SK-N-SH (cell line): ENCODE results near the gene TTC21A. TPM values are rescaled to one million over a fixed set of nuclear protein-coding genes. Genes with fewer than 3 reads are reported as not detected.

Source experiments
- CTCF ChIA-PET: fragments of 300-600, 350-600 bp; formaldehyde crosslinking; extraction: SDS; loops from one replicate; lab custom pipeline; 2021; lab: Yijun Ruan, JAX
- POLR2A ChIA-PET: fragments of 350-600 bp; sonication (Branson Sonifier 250); formaldehyde crosslinking; extraction: SDS; loops from one replicate; lab custom pipeline; 2020; ENCODE audit warnings: antibody characterized with exemption, inconsistent platforms; lab: Yijun Ruan, JAX
- DNase-seq: peaks from one replicate; pipeline ENCODE4 v3.0.0; 2012
- H2AFZ ChIP-seq: fragments of 200-600 bp; sonication (generic); 2 replicates; pipeline ENCODE4 v1.8.1; 2016; ENCODE audit warnings: antibody characterized with exemption, mild to moderate bottlenecking, low read depth
- H3F3A ChIP-seq: fragments of 200-600 bp; sonication (generic); replicated peaks from 2 replicates; pipeline ENCODE3; 2016; ENCODE audit warnings: antibody characterized with exemption, mild to moderate bottlenecking; ENCODE audit not compliant: insufficient read depth
- H3K27ac ChIP-seq, 2 experiments: fragments of 200-500 bp in 1 of 2; fragments of 200-600 bp in 1 of 2; sonication (Bioruptor generic) in 1 of 2; sonication (generic), shearing (Covaris generic) in 1 of 2; 2 replicates each; pipeline versions ENCODE4 v1.5.1 to v1.6.1; 2014 to 2016; ENCODE audit warnings: low read depth in 2 of 2, inconsistent platforms in 1 of 2, low read length in 1 of 2, mild to moderate bottlenecking in 1 of 2, mixed read lengths in 1 of 2
- H3K27me3 ChIP-seq: fragments of 200-600 bp; sonication (generic), shearing (Covaris generic); 2 replicates; pipeline ENCODE4 v1.6.1; 2016; ENCODE audit warnings: mixed run types; ENCODE audit not compliant: insufficient read depth
- H3K36me3 ChIP-seq, 2 experiments: fragments of 200-500 bp in 1 of 2; fragments of 200-600 bp in 1 of 2; sonication (Bioruptor generic) in 1 of 2; sonication (generic) in 1 of 2; replicated peaks in 1 of 2; 2 replicates each; pipeline versions ENCODE3 to v1.5.1; 2014 to 2016; ENCODE audit warnings: low read length in 1 of 2, mild to moderate bottlenecking in 1 of 2; ENCODE audit not compliant: insufficient read depth in 2 of 2, control insufficient read depth in 1 of 2
- H3K4me1 ChIP-seq, 2 experiments: fragments of 200-500 bp in 1 of 2; fragments of 200-600 bp in 1 of 2; sonication (Bioruptor generic) in 1 of 2; sonication (generic), shearing (Covaris generic) in 1 of 2; 2 replicates each; pipeline versions ENCODE4 v1.5.1 to v1.6.1; 2014 to 2016; ENCODE audit warnings: low read depth in 1 of 2, low read length in 1 of 2, mixed run types in 1 of 2; ENCODE audit not compliant: insufficient read depth in 2 of 2, control insufficient read depth in 1 of 2
- H3K4me2 ChIP-seq: fragments of 200-600 bp; sonication (generic), shearing (Covaris generic); 2 replicates; pipeline ENCODE4 v1.6.1; 2017; ENCODE audit warnings: mixed run types
- H3K4me3 ChIP-seq, 2 experiments: fragments of 200-500 bp in 1 of 2; fragments of 200-600 bp in 1 of 2; sonication (Bioruptor generic) in 1 of 2; sonication (generic), shearing (Covaris generic) in 1 of 2; 2 replicates each; pipeline versions ENCODE4 v1.5.1 to v1.8.1; 2014 to 2016; ENCODE audit warnings: low read depth in 2 of 2, inconsistent platforms in 1 of 2, low read length in 1 of 2, mild to moderate bottlenecking in 1 of 2, mixed read lengths in 1 of 2, moderate library complexity in 1 of 2
- H3K79me2 ChIP-seq: fragments of 200-600 bp; sonication (generic); 2 replicates; pipeline ENCODE4 v1.8.1; 2017; ENCODE audit warnings: mild to moderate bottlenecking; ENCODE audit not compliant: insufficient read depth
- H3K9ac ChIP-seq: fragments of 200-600 bp; sonication (generic); 2 replicates; pipeline ENCODE4 v1.6.1; 2017; ENCODE audit warnings: mixed run types
- H3K9me2 ChIP-seq: fragments of 200-600 bp; sonication (generic); 2 replicates; pipeline ENCODE4 v1.6.1; 2017; ENCODE audit warnings: mixed run types
- H3K9me3 ChIP-seq: fragments of 200-600 bp; sonication (generic); 2 replicates; pipeline ENCODE4 v1.6.1; 2017; ENCODE audit warnings: mixed run types, mild to moderate bottlenecking, moderate library complexity
- H4K20me1 ChIP-seq: fragments of 200-600 bp; sonication (generic); 2 replicates; pipeline ENCODE4 v1.6.1; 2017; ENCODE audit warnings: mild to moderate bottlenecking, mixed run types; ENCODE audit not compliant: insufficient read depth
- CHD2 ChIP-seq: fragments of 150-350 bp; IDR thresholded peaks from 2 replicates; pipeline ENCODE4 v1.6.1; 2018; ENCODE audit warnings: low read length; ENCODE audit not compliant: partially characterized antibody
- CTCF ChIP-seq: fragments of 200-600 bp; sonication (generic); IDR thresholded peaks from 2 replicates; pipeline ENCODE4 v1.6.1; 2017; ENCODE audit warnings: antibody characterized with exemption, mild to moderate bottlenecking, moderate library complexity
- EZH2phosphoT487 ChIP-seq: fragments of 200-600 bp; sonication (generic); IDR thresholded peaks from 2 replicates; pipeline ENCODE4 v1.6.1; 2017; ENCODE audit warnings: low read depth, mixed run types, mild to moderate bottlenecking, antibody characterized with exemption, moderate library complexity, borderline replicate concordance
- FOSL2 ChIP-seq: IDR thresholded peaks from 2 replicates; pipeline ENCODE4 v1.4.0; 2012; ENCODE audit warnings: low read depth, mild to moderate bottlenecking, moderate library complexity, borderline replicate concordance
- GABPA ChIP-seq: IDR thresholded peaks from 2 replicates; pipeline ENCODE4 v1.4.0; 2012; ENCODE audit warnings: low read depth, mild to moderate bottlenecking
- GATA2 ChIP-seq: sonication (generic); formaldehyde crosslinking; IDR thresholded peaks from 2 replicates; pipeline ENCODE4 v1.5.0; 2020; ENCODE audit warnings: mild to moderate bottlenecking, missing genetic modification reagents
- MAX ChIP-seq: IDR thresholded peaks from 2 replicates; pipeline ENCODE4 v1.4.0; 2012; ENCODE audit warnings: low read depth
- MXI1 ChIP-seq: IDR thresholded peaks from 2 replicates; pipeline ENCODE4 v1.6.1; 2012; ENCODE audit warnings: mild to moderate bottlenecking, low read depth, low read length, improper control_type of control experiment
- RFX5 ChIP-seq: IDR thresholded peaks from 2 replicates; pipeline ENCODE4 v1.6.1; 2012; ENCODE audit warnings: mild to moderate bottlenecking, improper control_type of control experiment, low read length
- RXRA ChIP-seq: IDR thresholded peaks from 2 replicates; pipeline ENCODE4 v1.4.0; 2012; ENCODE audit warnings: low read depth, mild to moderate bottlenecking, borderline replicate concordance
- SMC3 ChIP-seq: IDR thresholded peaks from 2 replicates; pipeline ENCODE4 v1.6.1; 2012; ENCODE audit warnings: low read depth, low read length, improper control_type of control experiment
- TAF1 ChIP-seq: IDR thresholded peaks from 2 replicates; pipeline ENCODE4 v1.6.1; 2012; ENCODE audit warnings: low read depth, mild to moderate bottlenecking, low read length, moderate library complexity, borderline replicate concordance
- TCF12 ChIP-seq: IDR thresholded peaks from 2 replicates; pipeline ENCODE4 v1.4.0; 2012
- TEAD4 ChIP-seq: IDR thresholded peaks from 2 replicates; pipeline ENCODE4 v1.4.0; 2012; ENCODE audit warnings: mild to moderate bottlenecking, borderline replicate concordance; ENCODE audit not compliant: insufficient read depth
- USF1 ChIP-seq: IDR thresholded peaks from 2 replicates; pipeline ENCODE4 v1.4.0; 2012; ENCODE audit warnings: low read depth, borderline replicate concordance
- WGBS: methylation state at CpG from one replicate; pipeline ENCODE4 v1.1.6; 2017; ENCODE audit warnings: low lambda C conversion rate; 5-methylcytosine and 5-hydroxymethylcytosine counted together
- polyA plus RNA-seq, 3 experiments: library from polyadenylated mRNA; depleted of rRNA; stranded (reverse); fragments of >200 nt; gene quantifications; 2 replicates each; pipeline ENCODE4 v1.2.3, GENCODE V29; 2012
- TF ChIP-seq, protein P1 (sequence below): fragments of 150-350 bp; IDR thresholded peaks from 2 replicates; pipeline ENCODE4 v1.6.1; 2017; ENCODE audit warnings: antibody characterized with exemption, low read length, low read depth, borderline replicate concordance

The TTC21A gene
- polyA plus RNA-seq, 1 of the 3 experiments (the other 2 are of a cell fraction) = 3.9 TPM

DNA sequence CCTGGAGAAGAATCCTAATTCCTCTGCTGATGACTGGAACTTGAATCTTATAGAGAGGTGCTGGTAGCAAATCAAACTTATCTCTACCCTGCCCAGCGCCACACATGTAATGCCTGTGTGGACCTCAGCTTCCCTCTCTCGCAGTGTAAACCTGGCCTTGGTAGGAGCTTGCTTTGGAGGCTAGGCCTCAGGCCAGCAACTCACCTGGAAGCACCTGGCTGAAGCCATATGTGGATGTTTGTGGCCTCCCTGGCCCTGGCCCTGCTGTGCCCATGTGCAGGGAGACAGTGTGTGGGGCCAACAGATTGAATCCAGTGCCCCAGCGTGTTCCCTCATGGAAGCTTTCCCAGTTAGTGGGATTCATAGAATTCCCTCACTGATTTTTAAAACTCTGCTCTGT lies 8.4 kb downstream of the TTC21A start:
- Histone ChIP-seq H3K9me3 (no peaks in the 10 kb centered on the region), H4K20me1 (no peaks in the 10 kb centered on the region), H3K79me2 (no peaks in the 10 kb centered on the region), H3K27me3 (no peaks in the 10 kb centered on the region), H3K4me3 (no peak overlapping the region), H3K9ac (no peak overlapping the region), H3K27ac (no peak overlapping the region), H2AFZ (no peak overlapping the region), H3K4me2 (no peak overlapping the region), H3K9me2 (no peaks in the 10 kb centered on the region), H3K4me1 (no peaks in the 10 kb centered on the region), H3K36me3 (peaks cover 0 to 6% of the 10 kb centered on the region in 2 experiments), H3F3A (no peaks in the 10 kb centered on the region)
- DNase-seq = no peak
- WGBS = 90% methylated on average over 3 of the region's 3 CpGs
- TF ChIP-seq RXRA = no peak
- TF ChIP-seq TCF12 = no peak
- TF ChIP-seq GABPA = no peak
- ChIA-PET POLR2A (no interaction called here), CTCF (interaction anchor here (0.7 to 3.9 kb wide), 6 partner anchors 8 to 176 kb away, joined by 3 to 16 read pairs (median 4); partner anchors contain the start of genes GORASP1 and TTC21A)

- no peak overlapping the region for H3K9ac ChIP-seq
- no peaks in the 10 kb centered on the region for H3K9me2 ChIP-seq
- H3K4me3 ChIP-seq = no peak overlapping the region
- H3K27me3 ChIP-seq = no peaks in the 10 kb centered on the region
- no peaks in the 10 kb centered on the region for H3F3A ChIP-seq
- H3K27ac ChIP-seq = no peak overlapping the region
- H2AFZ ChIP-seq = no peak overlapping the region
- no peaks in the 10 kb centered on the region for H3K9me3 ChIP-seq
- no peak for DNase-seq
- H3K36me3 ChIP-seq = no peaks in the 10 kb centered on the region
- no peaks in the 10 kb centered on the region for H3K79me2 ChIP-seq
- H4K20me1 ChIP-seq = no peaks in the 10 kb centered on the region
- no peaks in the 10 kb centered on the region for H3K4me1 ChIP-seq
- ChIA-PET CTCF (interaction anchor here (1.6 to 3.9 kb wide), 3 partner anchors 8 to 174 kb away, joined by 9 to 16 read pairs (median 10); no protein-coding TSS in a partner anchor), POLR2A (interaction anchor here (0.6 kb wide), 1 partner anchor 9 kb away, joined by 3 read pairs; no protein-coding TSS in a partner anchor)
- TF ChIP-seq TAF1 = no peak
- TF ChIP-seq FOSL2 = no peak
- TF ChIP-seq RXRA = no peak
- no peak for TF ChIP-seq USF1
- no peak overlapping the region for H3K4me2 ChIP-seq
- 59% methylated on average over 3 of the region's 3 CpGs for WGBS
Measured at GRCh38 chr3:39118079-39118478, 10.6 kb downstream of the TTC21A start.

GRCh38 chr3:39118931-39119660 lies 11.6 kb downstream of the TTC21A start:
- H3K4me1 ChIP-seq = no peaks in the 10 kb centered on the region
- H3K4me2 ChIP-seq = no peak overlapping the region
- TF ChIP-seq GABPA (no peak), TAF1 (no peak), GATA2 (no peak), EZH2phosphoT487 (no peak), RFX5 (no peak), SMC3 (no peak), CHD2 (no peak), TCF12 (no peak), MAX (no peak), MXI1 (no peak), RXRA (no peak), CTCF (no peak), TEAD4 (no peak)
- TF ChIP-seq, protein P1, sequence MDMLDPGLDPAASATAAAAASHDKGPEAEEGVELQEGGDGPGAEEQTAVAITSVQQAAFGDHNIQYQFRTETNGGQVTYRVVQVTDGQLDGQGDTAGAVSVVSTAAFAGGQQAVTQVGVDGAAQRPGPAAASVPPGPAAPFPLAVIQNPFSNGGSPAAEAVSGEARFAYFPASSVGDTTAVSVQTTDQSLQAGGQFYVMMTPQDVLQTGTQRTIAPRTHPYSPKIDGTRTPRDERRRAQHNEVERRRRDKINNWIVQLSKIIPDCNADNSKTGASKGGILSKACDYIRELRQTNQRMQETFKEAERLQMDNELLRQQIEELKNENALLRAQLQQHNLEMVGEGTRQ = no peak

More at GRCh38 chr3:39118931-39119660, 11.6 kb downstream of the TTC21A start:
- Histone ChIP-seq H3K79me2 (no peaks in the 10 kb centered on the region), H3F3A (no peaks in the 10 kb centered on the region), H3K36me3 (no peaks in the 10 kb centered on the region), H2AFZ (no peak overlapping the region), H3K9me3 (no peaks in the 10 kb centered on the region), H3K9ac (no peak overlapping the region), H3K9me2 (no peaks in the 10 kb centered on the region), H3K27me3 (no peaks in the 10 kb centered on the region), H4K20me1 (no peaks in the 10 kb centered on the region), H3K27ac (no peak overlapping the region), H3K4me3 (no peak overlapping the region)
- ChIA-PET POLR2A (no interaction called here), CTCF (interaction anchor here (0.7 to 3.9 kb wide), 3 partner anchors 169 to 173 kb away, joined by 4 to 16 read pairs (median 10); no protein-coding TSS in a partner anchor)
- no peak for DNase-seq
- WGBS = 65% methylated on average over 4 of the region's 5 CpGs
